ENCODE data around the gene C17orf50.

C17orf50 gene

DNA sequence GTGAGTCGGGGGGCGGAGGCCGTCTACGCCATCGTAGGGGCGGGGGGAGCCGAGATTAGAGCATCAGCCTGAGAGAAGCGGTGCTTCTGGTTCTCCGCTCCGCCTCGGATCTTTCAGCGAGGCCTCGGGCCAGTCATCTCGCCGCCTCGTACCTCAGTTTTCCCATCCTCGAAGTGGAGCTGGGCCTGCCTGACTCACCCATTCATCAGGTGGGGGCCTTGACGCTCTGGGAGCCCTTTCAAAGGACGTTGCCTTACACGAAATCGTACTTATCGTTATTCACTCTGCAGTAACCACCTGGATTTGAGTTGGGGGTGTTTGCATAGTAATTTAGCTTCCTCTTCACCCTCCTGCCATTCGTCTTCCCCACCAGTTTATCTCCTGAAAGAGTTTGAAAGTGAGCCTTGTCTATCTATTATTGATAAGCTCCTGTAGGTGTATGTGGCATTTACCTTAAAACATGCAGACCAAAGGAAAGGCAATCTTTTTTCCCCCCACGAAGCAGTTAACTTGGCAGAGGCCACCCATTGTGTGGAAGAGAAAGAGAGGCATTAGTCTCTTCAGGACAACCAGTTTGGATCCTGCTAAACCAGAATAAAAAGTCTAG lies 49.3 kb downstream of the C17orf50 start:
- DNase-seq (ENCODE audit: low spot score): no peak
- TF ChIP-seq, protein P1, sequence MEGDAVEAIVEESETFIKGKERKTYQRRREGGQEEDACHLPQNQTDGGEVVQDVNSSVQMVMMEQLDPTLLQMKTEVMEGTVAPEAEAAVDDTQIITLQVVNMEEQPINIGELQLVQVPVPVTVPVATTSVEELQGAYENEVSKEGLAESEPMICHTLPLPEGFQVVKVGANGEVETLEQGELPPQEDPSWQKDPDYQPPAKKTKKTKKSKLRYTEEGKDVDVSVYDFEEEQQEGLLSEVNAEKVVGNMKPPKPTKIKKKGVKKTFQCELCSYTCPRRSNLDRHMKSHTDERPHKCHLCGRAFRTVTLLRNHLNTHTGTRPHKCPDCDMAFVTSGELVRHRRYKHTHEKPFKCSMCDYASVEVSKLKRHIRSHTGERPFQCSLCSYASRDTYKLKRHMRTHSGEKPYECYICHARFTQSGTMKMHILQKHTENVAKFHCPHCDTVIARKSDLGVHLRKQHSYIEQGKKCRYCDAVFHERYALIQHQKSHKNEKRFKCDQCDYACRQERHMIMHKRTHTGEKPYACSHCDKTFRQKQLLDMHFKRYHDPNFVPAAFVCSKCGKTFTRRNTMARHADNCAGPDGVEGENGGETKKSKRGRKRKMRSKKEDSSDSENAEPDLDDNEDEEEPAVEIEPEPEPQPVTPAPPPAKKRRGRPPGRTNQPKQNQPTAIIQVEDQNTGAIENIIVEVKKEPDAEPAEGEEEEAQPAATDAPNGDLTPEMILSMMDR (IDR thresholded peaks at IDR 0.05; ENCODE audit: extremely low read depth, missing control alignments): no peak

- TF ChIP-seq, protein P1 (IDR thresholded peaks at IDR 0.05; ENCODE audit: extremely low read depth, missing control alignments): no peak
- no peak for DNase-seq (ENCODE audit: low spot score)
Measured at GRCh38 chr17:35811759-35812158, 51.1 kb downstream of the C17orf50 start.

- no peak for DNase-seq (ENCODE audit: low spot score)
- TF ChIP-seq, protein P1 (IDR thresholded peaks at IDR 0.05; ENCODE audit: extremely low read depth, missing control alignments): no peak
Measured at GRCh38 chr17:35812456-35812855, 51.8 kb downstream of the C17orf50 start.
